ENCODE results near the gene USP1.

USP1 gene

DNA sequence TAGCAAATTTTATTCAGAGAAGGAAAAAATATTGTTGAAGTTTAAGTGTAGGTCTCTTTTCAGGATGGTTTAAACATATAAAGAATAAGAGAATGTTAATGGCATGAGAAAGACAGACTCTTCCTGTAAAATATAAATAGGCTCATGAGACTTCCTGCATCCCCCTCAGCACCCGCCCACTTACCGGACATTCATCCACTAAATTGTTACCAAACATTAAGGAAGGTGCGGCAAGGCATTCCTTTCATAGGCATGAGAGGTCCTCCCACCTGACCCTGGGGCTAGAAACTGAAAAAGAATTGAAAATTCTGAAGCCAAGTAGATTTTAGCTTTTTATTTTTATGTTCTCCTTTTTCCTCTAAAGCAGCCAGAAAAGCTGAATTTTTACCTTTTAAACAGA is 10.6 kb upstream of the USP1 start:
- no peak for DNase-seq

GRCh38 chr1:62426794-62427193 is 10.1 kb upstream of the USP1 start:
- no peak for DNase-seq

DNA sequence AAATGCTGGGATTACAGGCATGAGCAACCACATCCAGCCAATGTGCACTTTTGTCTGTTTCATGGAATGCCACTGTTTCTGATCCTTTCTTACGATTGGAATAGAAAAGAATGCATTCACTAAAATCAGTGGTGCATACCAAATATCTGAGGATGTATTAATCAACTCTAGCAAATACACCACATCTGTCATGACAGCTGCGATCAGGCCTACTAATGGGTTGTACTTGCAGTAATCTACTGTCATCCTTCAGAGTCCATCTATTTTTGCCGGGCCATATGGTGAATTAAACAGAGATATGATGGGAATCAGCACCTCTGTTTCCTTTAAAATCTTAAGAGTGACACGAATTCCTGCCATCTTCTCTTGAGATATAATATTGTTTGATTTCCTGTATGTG is 8.5 kb upstream of the USP1 start:
- no peak for DNase-seq

- DNase-seq = no peak
Observed at GRCh38 chr1:62429581-62429980, 7.3 kb upstream of the USP1 start.

GRCh38 chr1:62433861-62434617 is 2.8 kb upstream of the USP1 start:
- no peak for DNase-seq

- DNase-seq = no peak
Observed at GRCh38 chr1:62434618-62435001, 2.2 kb upstream of the USP1 start.

DNA sequence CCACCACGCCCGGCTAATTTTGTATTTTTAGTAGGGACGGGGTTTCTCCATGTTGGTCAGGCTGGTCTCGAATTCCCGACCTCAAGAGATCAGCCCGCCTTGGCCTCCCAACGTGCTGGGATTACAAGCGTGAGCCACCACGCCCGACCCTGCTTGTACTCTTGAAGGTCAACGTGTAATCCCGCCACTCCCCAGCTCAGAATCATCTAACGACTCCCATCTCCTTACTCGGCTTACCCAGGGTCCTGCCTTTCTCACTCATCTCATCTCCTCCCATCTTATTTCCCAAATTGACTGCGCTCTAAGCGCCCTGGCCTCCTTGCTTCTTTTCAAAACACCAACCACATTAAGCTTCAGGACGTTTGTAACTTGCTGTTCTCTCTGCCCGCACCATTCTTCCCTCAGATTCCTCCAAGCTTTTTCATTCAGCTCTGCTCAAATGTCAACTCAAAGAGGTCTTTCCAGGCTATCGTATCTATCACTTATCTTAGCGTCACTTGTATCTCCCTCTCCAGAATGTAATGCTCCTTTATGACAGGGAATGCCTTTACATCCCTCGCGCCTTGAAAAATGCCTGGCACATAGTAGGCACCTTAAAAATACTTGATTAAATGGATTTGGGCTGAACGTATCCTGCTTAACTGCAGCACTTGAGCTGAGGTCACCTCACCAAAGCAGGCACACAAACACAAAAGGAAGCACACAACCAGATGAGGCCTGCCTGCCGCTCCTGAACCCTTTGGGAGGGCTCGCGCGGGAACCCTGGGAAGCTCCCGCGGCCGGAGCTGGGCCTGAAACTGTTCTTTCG is 1.4 kb upstream of the USP1 start:
- no peak for DNase-seq

DNA sequence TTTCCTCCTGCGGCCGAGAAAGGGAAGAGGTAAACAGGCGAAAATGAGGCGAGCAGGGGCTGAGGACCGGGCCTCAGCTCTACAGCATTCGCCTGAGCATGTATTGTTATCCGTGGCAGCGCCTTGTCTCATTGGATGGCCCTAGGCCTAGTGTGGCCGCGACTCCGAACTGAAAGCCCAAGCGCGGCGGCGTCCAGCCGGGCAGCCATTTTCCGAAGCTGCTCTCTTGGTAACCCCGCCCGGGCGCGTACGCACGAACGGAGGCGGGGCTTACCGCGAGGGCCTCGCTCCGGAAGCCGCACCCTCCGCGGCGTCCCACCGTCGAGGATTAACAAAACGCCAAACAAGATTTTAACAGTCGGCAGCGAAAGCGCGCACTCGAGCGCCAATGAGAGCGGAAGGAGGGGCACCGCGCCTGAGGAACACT is 797 bp upstream of the USP1 start:
- peak; percentile 98 for DNase-seq

GRCh38 chr1:62437273-62437940 is 558 bp downstream of the USP1 start:
- no peak for DNase-seq

DNA sequence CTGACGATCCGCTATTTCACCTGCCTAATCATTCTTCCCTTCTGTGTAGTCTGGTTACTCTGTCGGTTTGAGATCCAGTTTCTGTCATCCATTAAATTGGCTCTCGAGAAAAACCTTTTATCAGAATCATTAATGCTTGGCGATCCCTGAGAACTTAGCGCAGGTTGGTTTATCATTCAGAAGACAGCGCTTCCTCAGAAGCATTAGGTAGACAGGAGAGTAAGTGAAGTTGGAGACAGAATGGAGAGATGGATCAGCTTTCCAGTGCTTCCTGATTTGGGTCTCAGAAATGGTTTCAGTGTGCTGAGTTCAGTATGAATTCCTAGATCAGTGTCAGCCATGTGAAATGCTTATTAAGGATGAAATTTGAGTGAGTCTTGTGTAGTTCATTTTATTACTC is 1.3 kb downstream of the USP1 start:
- peak; percentile 35 for DNase-seq

- no peak for DNase-seq
Observed at GRCh38 chr1:62439652-62440371, 3.0 kb downstream of the USP1 start.

DNA sequence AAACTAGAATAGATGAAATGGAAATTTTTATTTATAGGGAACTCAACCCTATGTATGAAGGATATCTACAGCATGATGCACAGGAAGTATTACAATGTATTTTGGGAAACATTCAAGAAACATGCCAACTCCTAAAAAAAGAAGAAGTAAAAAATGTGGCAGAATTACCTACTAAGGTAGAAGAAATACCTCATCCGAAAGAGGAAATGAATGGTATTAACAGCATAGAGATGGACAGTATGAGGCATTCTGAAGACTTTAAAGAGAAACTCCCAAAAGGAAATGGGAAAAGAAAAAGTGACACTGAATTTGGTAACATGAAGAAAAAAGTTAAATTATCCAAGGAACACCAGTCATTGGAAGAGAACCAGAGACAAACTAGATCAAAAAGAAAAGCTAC is 7.9 kb downstream of the USP1 start:
- DNase-seq = no peak

DNA sequence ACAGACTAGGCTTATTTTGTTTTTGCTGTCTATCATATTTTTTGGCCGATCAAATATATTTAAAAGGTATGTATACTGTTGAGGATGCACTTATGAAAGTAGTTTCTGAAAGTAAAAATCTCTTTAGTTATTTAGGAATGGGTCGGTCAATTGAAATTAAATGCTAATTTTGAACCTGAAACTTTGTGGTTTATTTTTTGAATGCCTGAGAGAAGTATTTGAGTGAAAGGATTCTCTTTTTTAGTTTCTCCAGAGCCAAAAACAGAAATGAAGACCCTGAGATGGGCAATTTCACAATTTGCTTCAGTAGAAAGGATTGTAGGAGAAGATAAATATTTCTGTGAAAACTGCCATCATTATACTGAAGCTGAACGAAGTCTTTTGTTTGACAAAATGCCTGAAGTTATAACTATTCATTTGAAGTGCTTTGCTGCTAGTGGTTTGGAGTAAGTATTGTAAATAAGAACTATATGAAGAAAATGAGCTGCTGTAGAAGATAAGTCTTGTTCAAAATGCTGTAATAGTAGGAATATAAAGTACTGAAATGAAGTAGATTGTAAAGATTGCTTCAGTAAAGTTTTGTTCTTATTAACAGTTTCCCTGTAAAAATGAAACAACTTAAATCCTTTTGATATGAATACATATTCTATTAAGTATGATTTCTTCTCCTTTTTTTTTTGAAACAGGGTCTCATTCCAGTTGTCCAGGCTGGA is 11.5 kb downstream of the USP1 start:
- DNase-seq = no peak

DNA sequence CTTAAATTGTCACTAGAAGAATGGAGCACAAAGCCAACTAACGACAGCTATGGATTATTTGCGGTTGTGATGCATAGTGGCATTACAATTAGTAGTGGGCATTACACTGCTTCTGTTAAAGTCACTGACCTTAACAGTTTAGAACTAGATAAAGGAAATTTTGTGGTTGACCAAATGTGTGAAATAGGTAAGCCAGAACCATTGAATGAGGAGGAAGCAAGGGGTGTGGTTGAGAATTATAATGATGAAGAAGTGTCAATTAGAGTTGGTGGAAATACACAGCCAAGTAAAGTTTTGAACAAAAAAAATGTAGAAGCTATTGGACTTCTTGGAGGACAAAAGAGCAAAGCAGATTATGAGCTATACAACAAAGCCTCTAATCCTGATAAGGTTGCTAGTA is 13.5 kb downstream of the USP1 start:
- no peak for DNase-seq

DNA sequence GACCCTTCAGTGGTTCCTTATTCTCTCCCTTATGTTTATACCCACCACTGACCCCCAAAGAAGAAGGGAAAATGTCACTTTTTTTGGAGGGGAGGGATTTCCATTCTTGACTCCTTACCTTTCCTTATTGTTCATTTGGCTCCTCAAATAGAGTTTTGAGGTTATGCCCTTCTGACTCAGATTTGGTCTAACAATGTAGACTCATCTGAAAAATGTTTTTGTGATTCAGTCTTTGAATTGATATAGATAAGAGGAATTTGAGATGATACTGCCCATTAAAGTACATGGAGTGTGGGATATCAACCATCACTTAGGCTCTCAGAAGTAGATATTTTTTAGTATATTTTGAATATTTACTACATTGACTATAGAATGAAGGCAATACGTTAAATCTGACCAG is 16.1 kb downstream of the USP1 start:
- no peak for DNase-seq

- DNase-seq = no peak
Observed at GRCh38 chr1:62457955-62458354, 21.1 kb downstream of the USP1 start.

- DNase-seq = no peak
Observed at GRCh38 chr1:62462370-62462769, 25.5 kb downstream of the USP1 start.

GRCh38 chr1:62467092-62467491 is 30.2 kb downstream of the USP1 start:
- no peak for DNase-seq

DNA sequence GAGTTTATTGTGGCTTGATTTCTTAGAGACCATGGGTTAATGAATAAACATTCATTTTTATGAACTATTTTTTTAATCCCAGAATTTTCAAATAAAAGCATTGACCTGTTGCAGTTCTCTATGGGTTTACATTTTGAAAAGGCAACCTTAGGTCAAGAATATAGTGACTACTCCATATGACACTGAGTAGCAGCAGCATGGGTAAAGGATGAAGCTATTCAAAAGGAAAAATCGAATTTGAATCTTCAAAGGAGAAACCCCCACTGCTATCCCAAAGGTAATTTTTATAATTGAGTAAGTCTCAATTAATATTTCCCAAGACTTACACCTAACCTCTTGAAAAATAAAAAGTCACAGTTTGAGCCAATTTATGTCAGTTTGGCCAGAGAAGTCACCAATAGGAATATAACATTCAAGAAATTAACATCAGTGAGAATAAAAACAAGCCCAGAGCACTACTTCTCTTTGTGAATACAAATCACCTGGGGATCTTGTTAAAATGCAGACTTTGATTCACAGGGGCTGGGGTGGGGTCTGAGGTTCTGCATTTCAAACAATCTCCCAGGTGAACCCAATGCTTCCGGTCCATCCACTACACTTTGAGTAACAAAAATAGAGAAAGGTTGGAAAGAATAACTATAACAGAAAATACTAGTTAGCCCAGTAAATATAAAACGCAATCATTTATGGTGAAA is 39.8 kb downstream of the USP1 start:
- DNase-seq = no peak

DNA sequence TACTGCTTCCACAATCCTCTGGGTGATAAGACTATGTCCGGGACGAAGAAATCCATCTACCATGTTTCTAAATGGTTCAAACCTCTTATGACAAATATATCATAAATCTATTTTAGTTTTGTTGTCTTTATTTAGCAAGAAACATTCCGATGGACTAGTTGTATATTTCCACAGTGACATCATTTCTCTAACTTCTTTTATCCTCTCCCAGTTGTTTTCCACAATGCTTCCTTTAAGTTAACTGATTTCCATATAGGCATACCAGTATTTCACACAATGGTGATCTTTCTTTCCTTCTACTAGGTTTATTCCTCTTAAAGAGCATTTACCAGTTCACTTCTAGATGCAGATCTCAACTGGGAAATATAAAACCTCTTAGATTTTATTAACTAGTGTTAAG is 44.8 kb downstream of the USP1 start:
- DNase-seq = no peak

DNA sequence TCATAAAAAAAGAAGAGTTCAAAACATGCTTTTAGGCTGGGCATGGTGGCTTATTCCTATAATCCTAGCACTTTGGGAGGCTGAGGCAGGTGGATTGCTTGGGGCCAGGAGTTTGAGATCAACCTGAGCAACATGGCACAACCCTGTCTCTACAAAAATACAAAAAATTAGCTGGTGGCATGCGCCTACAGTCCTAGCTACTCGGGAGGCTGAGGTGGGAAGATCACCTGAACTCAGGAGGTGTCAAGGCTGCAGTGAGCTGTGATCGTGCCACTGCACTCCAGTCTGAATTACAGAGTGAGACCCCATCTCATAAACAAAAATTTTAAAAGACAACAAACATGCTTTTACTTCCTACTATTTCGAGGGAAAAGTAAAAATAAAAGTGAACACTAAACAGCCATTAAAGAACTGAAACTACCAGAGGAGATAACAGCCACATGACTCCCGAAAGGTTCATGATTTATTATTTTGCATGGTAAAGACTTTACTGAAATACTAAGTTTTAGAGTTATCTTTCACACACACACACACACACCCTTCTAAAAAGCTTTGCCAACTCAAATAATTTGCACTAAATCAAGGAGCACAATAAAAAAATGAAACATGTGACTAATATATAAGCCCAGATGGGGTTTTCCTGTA is 48.1 kb downstream of the USP1 start:
- DNase-seq = no peak
